HEK293 (cell line): Measurements from ENCODE around the gene NECAB3.
A peak's percentile ranks its signal among the peaks of the same experiment; 100 is the strongest.

Experiments
- CTCF ChIA-PET: fragments of 350-600 bp; formaldehyde crosslinking; extraction: SDS; loops from one replicate; lab custom pipeline; 2021; ENCODE audit warnings: antibody characterized with exemption; lab: Yijun Ruan, JAX
- POLR2A ChIA-PET: fragments of 300-600 bp; formaldehyde crosslinking; extraction: SDS; loops from one replicate; lab custom pipeline; 2020; ENCODE audit warnings: antibody characterized with exemption, inconsistent platforms; lab: Yijun Ruan, JAX
- H3K27ac ChIP-seq: fragments of 200-500 bp; sonication (Bioruptor generic); 2 replicates; pipeline ENCODE4 v1.5.1; 2014; ENCODE audit warnings: low read depth, low read length, control low read depth, inconsistent platforms; ENCODE audit errors: extremely low read depth
- H3K36me3 ChIP-seq, 2 experiments: fragments of 200-500 bp in 1 of 2; sonication (Bioruptor generic) in 1 of 2; 1 replicate in 1 of 2; 2 replicates in 1 of 2; pipeline ENCODE4 v1.5.1; 2014 to 2017; ENCODE audit warnings: inconsistent platforms in 2 of 2, low read length in 2 of 2; ENCODE audit not compliant: control insufficient read depth in 2 of 2, insufficient read depth in 1 of 2
- H3K4me1 ChIP-seq: fragments of 200-500 bp; sonication (Bioruptor generic); 2 replicates; pipeline ENCODE4 v1.5.1; 2014; ENCODE audit warnings: mild to moderate bottlenecking, low read length, inconsistent platforms; ENCODE audit not compliant: control insufficient read depth, insufficient read depth
- H3K4me3 ChIP-seq: 2 replicates; pipeline ENCODE4 v1.5.1; 2011; ENCODE audit warnings: low read depth, mild to moderate bottlenecking, control low read depth, low read length, moderate library complexity
- H3K9me3 ChIP-seq: fragments of 200-500 bp; sonication (Bioruptor generic); 2 replicates; pipeline ENCODE4 v1.5.1; 2014; ENCODE audit warnings: low read depth, low read length, inconsistent platforms; ENCODE audit not compliant: control insufficient read depth, insufficient read depth
- BCL11A ChIP-seq: fragments of 450-650 bp; formaldehyde crosslinking; IDR thresholded peaks from 2 replicates; pipeline ENCODE4 v1.5.1; 2016; ENCODE audit warnings: low read depth, missing biosample characterization, missing genetic modification characterization
- INSM2 ChIP-seq: fragments of 450-650 bp; formaldehyde crosslinking; IDR thresholded peaks from 2 replicates; pipeline ENCODE4 v1.5.1; 2016; ENCODE audit warnings: missing biosample characterization, missing genetic modification characterization
- PRDM10 ChIP-seq: fragments of 450-650 bp; formaldehyde crosslinking; IDR thresholded peaks from 2 replicates; pipeline ENCODE4 v1.5.1; 2016; ENCODE audit warnings: missing biosample characterization, missing genetic modification characterization
- SP7 ChIP-seq: fragments of 450-650 bp; formaldehyde crosslinking; IDR thresholded peaks from 2 replicates; pipeline ENCODE4 v1.5.1; 2016; ENCODE audit warnings: missing biosample characterization, missing genetic modification characterization
- ZBTB48 ChIP-seq: fragments of 450-650 bp; formaldehyde crosslinking; IDR thresholded peaks from 2 replicates; pipeline ENCODE4 v1.5.1; 2016; ENCODE audit warnings: missing biosample characterization, missing genetic modification characterization
- ZNF140 ChIP-seq: fragments of 450-650 bp; formaldehyde crosslinking; IDR thresholded peaks from 2 replicates; pipeline ENCODE4 v1.5.1; 2016; ENCODE audit warnings: missing biosample characterization, missing genetic modification characterization
- ZNF302 ChIP-seq: fragments of 450-650 bp; formaldehyde crosslinking; IDR thresholded peaks from 2 replicates; pipeline ENCODE4 v1.5.1; 2016; ENCODE audit warnings: missing biosample characterization, missing genetic modification characterization, low read depth
- ZNF366 ChIP-seq: fragments of 450-650 bp; formaldehyde crosslinking; conservative IDR thresholded peaks from 2 replicates; pipeline ENCODE4 v1.5.1; 2016; ENCODE audit warnings: missing biosample characterization, missing genetic modification characterization
- ZNF580 ChIP-seq: fragments of 450-650 bp; formaldehyde crosslinking; IDR thresholded peaks from 2 replicates; pipeline ENCODE4 v1.5.1; 2016; ENCODE audit warnings: missing biosample characterization, missing genetic modification characterization
- ZNF629 ChIP-seq: fragments of 450-650 bp; formaldehyde crosslinking; IDR thresholded peaks from 2 replicates; pipeline ENCODE4 v1.5.1; 2017; ENCODE audit warnings: missing biosample characterization, missing genetic modification characterization
- ZNF639 ChIP-seq: fragments of 450-650 bp; formaldehyde crosslinking; IDR thresholded peaks from 2 replicates; pipeline ENCODE4 v1.5.1; 2016; ENCODE audit warnings: missing biosample characterization, missing genetic modification characterization
- ZNF664 ChIP-seq: fragments of 450-650 bp; formaldehyde crosslinking; IDR thresholded peaks from 2 replicates; pipeline ENCODE4 v1.5.1; 2016; ENCODE audit warnings: missing biosample characterization, missing genetic modification characterization
- ZNF785 ChIP-seq: fragments of 450-650 bp; formaldehyde crosslinking; IDR thresholded peaks from 2 replicates; pipeline ENCODE4 v1.5.1; 2016; ENCODE audit warnings: missing biosample characterization, missing genetic modification characterization
- ZSCAN30 ChIP-seq: fragments of 450-650 bp; IDR thresholded peaks from 2 replicates; pipeline ENCODE4 v1.5.1; 2018; ENCODE audit warnings: missing biosample characterization, mild to moderate bottlenecking, missing genetic modification characterization, moderate library complexity
- ZXDB ChIP-seq: fragments of 450-650 bp; formaldehyde crosslinking; IDR thresholded peaks from 2 replicates; pipeline ENCODE4 v1.5.1; 2016; ENCODE audit warnings: missing biosample characterization, missing genetic modification characterization

Gene NECAB3

GRCh38 chr20:33689973-33690372, 15.7 kb upstream of the NECAB3 start (continued):
- TF ChIP-seq ZNF580 (tag by site-specific recombination) (no peak), ZNF639 (peak; percentile 29; the same call in 1 of the 2 replicates), ZNF366 (0 out of 2 replicates have a peak, but pooled peaks have one; percentile 43), ZBTB48 (tag by site-specific recombination) (peak; percentile 51), ZNF302 (tag by site-specific recombination) (no peak), ZNF629 (peak; percentile 58), SP7 (tag by site-specific recombination) (peak; percentile 53; the same call in 1 of the 2 replicates), PRDM10 (tag by site-specific recombination) (peak; percentile 39; the same call in 1 of the 2 replicates), INSM2 (peak; percentile 32; the same call in 1 of the 2 replicates), ZNF785 (tag by site-specific recombination) (no peak)

GRCh38 chr20:33689493-33689892, 15.3 kb upstream of the NECAB3 start:
- H3K4me3 ChIP-seq: no peak overlapping the region
- H3K36me3 ChIP-seq: peaks cover 0 to 9% of the 10 kb centered on the region in 2 experiments; a peak in 1 of 3 replicates
- no peaks in the 10 kb centered on the region for H3K9me3 ChIP-seq
- POLR2A ChIA-PET: interaction anchor here (0.7 kb wide), 1 partner anchor 42 kb away, joined by 3 read pairs; the partner anchor contains the start of gene ZNF341
- H3K4me1 ChIP-seq: peaks cover 8% of the 10 kb centered on the region
- CTCF ChIA-PET: no interaction called here
- TF ChIP-seq BCL11A: no peak
- peak; percentile 94 for TF ChIP-seq ZNF664 (tag by site-specific recombination)
- no peak overlapping the region for H3K27ac ChIP-seq

GRCh38 chr20:33688938-33689424, 14.8 kb upstream of the NECAB3 start:
- H3K36me3 ChIP-seq: peaks cover 0 to 14% of the 10 kb centered on the region in 2 experiments; a peak in 1 of 3 replicates
- no peaks in the 10 kb centered on the region for H3K9me3 ChIP-seq
- TF ChIP-seq ZNF140 (tag by site-specific recombination) (no peak), ZSCAN30 (no peak), ZNF629 (no peak), ZXDB (no peak)
- H3K4me3 ChIP-seq: no peak overlapping the region
- ChIA-PET CTCF (no interaction called here), POLR2A (no interaction called here)
- H3K27ac ChIP-seq: no peak overlapping the region
- peaks cover 8% of the 10 kb centered on the region for H3K4me1 ChIP-seq
